Osteoblast (primary cell): ENCODE data around the gene ANTKMT. TPM values are rescaled to one million over a fixed set of nuclear protein-coding genes. Genes with fewer than 3 reads are reported as not detected.
A peak's percentile ranks its signal among the peaks of the same experiment; 100 is the strongest.

ENCODE experiments used
- DNase-seq: peaks from one replicate; pipeline ENCODE4 v3.0.0; 2011; ENCODE audit warnings: low spot score, mixed read lengths; ENCODE audit not compliant: insufficient read length; ENCODE audit errors: missing footprints
- H2AFZ ChIP-seq: 2 replicates; pipeline ENCODE4 v1.6.0; 2011; ENCODE audit warnings: mild to moderate bottlenecking, low read length
- H3K27ac ChIP-seq: 2 replicates; pipeline ENCODE4 v1.5.1; 2011; ENCODE audit warnings: mild to moderate bottlenecking, low read depth, low read length, moderate library complexity
- H3K27me3 ChIP-seq: 2 replicates; pipeline ENCODE4 v1.6.0; 2012; ENCODE audit warnings: mild to moderate bottlenecking, control low read depth, inconsistent platforms, low read length, moderate library complexity; ENCODE audit not compliant: insufficient read depth
- H3K36me3 ChIP-seq: 2 replicates; pipeline ENCODE4 v1.5.1; 2011; ENCODE audit warnings: mild to moderate bottlenecking, low read length, control low read depth, moderate library complexity; ENCODE audit not compliant: insufficient read depth
- H3K4me1 ChIP-seq: 2 replicates; pipeline ENCODE4 v1.5.1; 2011; ENCODE audit warnings: mild to moderate bottlenecking, low read length, control low read depth, moderate library complexity; ENCODE audit not compliant: insufficient read depth
- H3K4me2 ChIP-seq: 2 replicates; pipeline ENCODE4 v1.6.0; 2011; ENCODE audit warnings: mild to moderate bottlenecking, low read length; ENCODE audit not compliant: insufficient read depth
- H3K4me3 ChIP-seq: fragments of 200-600 bp; sonication (generic); 3 replicates; pipeline ENCODE4 v1.5.1; 2012; ENCODE audit warnings: mild to moderate bottlenecking, low read length, inconsistent platforms; ENCODE audit not compliant: insufficient read depth
- H3K79me2 ChIP-seq: 2 replicates; pipeline ENCODE4 v1.6.0; 2012; ENCODE audit warnings: mild to moderate bottlenecking, low read length, control low read depth, inconsistent platforms; ENCODE audit not compliant: insufficient read depth
- H3K9me3 ChIP-seq: 2 replicates; pipeline ENCODE4 v1.5.1; 2011; ENCODE audit warnings: low read depth, low read length, control low read depth
- H4K20me1 ChIP-seq: 2 replicates; pipeline ENCODE4 v1.6.0; 2012; ENCODE audit warnings: mild to moderate bottlenecking, low read length, control low read depth; ENCODE audit not compliant: insufficient read depth
- total RNA-seq: library from RNA; depleted of rRNA; stranded (reverse); fragments of >200 nt; gene quantifications from 2 replicates; pipeline ENCODE4 v1.2.3, GENCODE V29; 2012
- TF ChIP-seq, protein P1 (sequence below): IDR thresholded peaks from 2 replicates; pipeline ENCODE4 v1.5.1; 2011; ENCODE audit warnings: mild to moderate bottlenecking, low read depth, low read length, moderate library complexity; ENCODE audit errors: extremely low read depth

The ANTKMT gene, protein sequence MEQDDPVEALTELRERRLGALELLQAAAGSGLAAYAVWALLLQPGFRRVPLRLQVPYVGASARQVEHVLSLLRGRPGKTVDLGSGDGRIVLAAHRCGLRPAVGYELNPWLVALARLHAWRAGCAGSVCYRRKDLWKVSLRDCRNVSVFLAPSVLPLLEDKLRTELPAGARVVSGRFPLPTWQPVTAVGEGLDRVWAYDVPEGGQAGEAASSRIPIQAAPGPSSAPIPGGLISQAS
- 20.9 and 21.7 TPM in 2 replicates for total RNA-seq

DNA sequence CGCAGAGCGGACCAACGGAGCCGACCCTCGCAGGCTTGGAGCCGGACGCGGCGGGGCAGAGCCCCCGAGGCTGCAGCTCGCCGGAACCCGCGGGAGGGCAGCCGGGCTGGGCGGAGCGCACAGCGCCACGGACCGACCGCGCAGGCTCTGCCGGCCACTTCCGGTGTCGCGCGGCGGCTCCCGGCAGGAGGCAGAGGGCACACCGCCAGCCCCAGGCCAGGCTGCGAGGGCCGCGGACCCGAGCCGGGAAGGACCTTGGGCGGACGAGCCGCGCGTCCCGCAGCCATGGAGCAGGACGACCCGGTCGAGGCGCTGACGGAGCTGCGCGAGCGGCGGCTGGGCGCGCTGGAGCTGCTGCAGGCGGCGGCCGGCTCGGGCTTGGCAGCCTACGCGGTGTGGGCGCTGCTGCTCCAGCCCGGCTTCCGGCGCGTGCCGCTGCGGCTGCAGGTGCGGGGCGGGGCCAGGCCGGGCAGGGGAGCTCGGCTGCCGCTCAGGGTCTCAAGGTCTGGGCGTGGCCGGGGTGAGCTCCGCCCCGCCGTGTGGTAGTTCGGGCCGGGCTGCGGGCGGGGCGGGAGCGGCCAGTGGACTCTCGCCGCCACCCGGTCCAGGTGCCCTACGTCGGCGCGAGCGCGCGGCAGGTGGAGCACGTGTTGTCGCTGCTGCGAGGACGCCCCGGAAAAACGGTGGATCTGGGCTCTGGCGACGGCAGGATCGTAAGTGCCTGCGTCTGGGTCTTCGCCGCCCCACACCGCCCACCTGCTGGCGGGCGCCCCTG, at the start of gene ANTKMT:
TSS of gene ANTKMT (plus strand) at position 157 of the 775 bp plus-strand sequence. CDS start at position 286, 129 bp downstream.
- Histone ChIP-seq H3K9me3 (no peaks in the 10 kb centered on the region), H3K36me3 (no peaks in the 10 kb centered on the region), H3K4me2 (peak within 1 kb of the TSS; percentile 87), H3K27ac (peak within 1 kb of the TSS; percentile 37), H3K27me3 (no peaks in the 10 kb centered on the region), H3K4me1 (peaks cover 15% of the 10 kb centered on the region), H2AFZ (peak within 1 kb of the TSS; percentile 76), H3K79me2 (peaks cover 5% of the 10 kb centered on the region), H3K4me3 (peak within 1 kb of the TSS; percentile 84), H4K20me1 (peaks cover 12% of the 10 kb centered on the region)
- peak; percentile 100 for DNase-seq
- TF ChIP-seq, protein P1, sequence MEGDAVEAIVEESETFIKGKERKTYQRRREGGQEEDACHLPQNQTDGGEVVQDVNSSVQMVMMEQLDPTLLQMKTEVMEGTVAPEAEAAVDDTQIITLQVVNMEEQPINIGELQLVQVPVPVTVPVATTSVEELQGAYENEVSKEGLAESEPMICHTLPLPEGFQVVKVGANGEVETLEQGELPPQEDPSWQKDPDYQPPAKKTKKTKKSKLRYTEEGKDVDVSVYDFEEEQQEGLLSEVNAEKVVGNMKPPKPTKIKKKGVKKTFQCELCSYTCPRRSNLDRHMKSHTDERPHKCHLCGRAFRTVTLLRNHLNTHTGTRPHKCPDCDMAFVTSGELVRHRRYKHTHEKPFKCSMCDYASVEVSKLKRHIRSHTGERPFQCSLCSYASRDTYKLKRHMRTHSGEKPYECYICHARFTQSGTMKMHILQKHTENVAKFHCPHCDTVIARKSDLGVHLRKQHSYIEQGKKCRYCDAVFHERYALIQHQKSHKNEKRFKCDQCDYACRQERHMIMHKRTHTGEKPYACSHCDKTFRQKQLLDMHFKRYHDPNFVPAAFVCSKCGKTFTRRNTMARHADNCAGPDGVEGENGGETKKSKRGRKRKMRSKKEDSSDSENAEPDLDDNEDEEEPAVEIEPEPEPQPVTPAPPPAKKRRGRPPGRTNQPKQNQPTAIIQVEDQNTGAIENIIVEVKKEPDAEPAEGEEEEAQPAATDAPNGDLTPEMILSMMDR: no peak

DNA sequence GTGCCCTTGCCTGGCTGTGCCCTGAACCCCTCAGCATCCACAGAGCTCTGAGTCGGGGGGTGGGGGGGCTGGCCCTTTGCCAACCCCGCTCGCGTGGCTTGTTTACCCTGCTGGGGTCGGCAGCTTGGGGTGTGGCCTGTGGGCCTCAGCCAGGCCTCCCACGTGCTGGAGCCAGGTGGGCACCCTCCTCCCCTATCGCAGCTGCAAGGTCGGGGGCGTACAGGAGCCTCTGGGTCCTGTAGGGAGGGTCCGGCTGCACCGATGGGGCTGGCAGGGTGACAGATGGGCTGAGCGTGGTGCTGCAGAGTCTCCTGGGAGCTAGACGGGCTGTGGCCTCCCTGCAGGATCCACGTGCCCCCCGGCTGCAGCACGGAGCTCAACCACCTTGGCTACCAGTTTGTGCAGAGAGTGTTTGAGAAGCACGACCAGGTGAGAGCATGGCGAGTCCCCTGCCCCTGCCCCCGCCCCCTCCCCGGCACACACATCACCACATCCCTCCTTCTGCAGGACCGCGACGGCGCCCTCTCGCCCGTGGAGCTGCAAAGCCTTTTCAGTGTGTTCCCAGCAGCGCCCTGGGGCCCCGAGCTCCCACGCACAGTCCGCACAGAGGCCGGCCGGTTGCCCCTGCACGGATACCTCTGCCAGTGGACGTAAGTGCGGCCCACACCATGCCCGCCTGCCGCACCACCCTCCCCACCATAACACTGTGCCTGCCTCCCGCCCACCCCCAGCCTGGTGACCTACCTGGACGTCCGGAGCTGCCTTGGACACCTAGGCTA, 49.4 kb upstream of the ANTKMT start:
- Histone ChIP-seq H3K4me1 (peaks cover 10% of the 10 kb centered on the region), H3K9me3 (no peaks in the 10 kb centered on the region), H3K4me2 (no peak overlapping the region), H3K27ac (no peak overlapping the region), H2AFZ (no peak overlapping the region), H4K20me1 (peaks cover 44% of the 10 kb centered on the region), H3K36me3 (peaks cover 41% of the 10 kb centered on the region), H3K4me3 (no peak overlapping the region), H3K79me2 (peaks cover 35% of the 10 kb centered on the region), H3K27me3 (no peaks in the 10 kb centered on the region)
- no peak for DNase-seq
- TF ChIP-seq, protein P1: no peak

DNA sequence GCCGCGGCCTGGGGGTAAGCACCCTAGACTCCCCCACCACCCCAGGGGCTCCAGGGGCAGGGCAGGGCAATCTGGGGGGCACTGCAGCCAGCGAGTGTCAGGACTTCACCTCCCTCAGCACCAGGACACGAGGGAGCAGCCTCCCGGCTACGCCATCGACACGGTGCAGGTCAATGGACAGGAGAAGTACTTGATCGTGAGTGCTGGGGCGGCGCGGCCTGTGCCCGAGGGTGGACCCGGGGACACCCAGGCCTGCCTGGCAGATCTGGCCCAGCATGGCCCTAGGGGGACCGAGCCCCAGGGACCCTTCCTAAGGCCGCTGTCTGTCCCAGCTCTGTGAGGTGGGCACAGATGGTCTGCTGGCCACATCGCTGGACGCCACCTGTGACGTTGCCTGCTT, 48.6 kb upstream of the ANTKMT start:
- Histone ChIP-seq H3K4me3 (no peak overlapping the region), H3K4me2 (no peak overlapping the region), H2AFZ (no peak overlapping the region), H4K20me1 (peaks cover 44% of the 10 kb centered on the region), H3K36me3 (peaks cover 41% of the 10 kb centered on the region), H3K27ac (no peak overlapping the region), H3K27me3 (no peaks in the 10 kb centered on the region), H3K9me3 (no peaks in the 10 kb centered on the region), H3K79me2 (peaks cover 35% of the 10 kb centered on the region), H3K4me1 (peaks cover 10% of the 10 kb centered on the region)
- TF ChIP-seq, protein P1: no peak
- no peak for DNase-seq

GRCh38 chr16:672851-673250, 48.1 kb upstream of the ANTKMT start:
- no peak for DNase-seq
- H3K36me3 ChIP-seq: peaks cover 41% of the 10 kb centered on the region
- H3K4me1 ChIP-seq: peaks cover 8% of the 10 kb centered on the region
- no peak overlapping the region for H3K27ac ChIP-seq
- no peak overlapping the region for H3K4me2 ChIP-seq
- no peak overlapping the region for H3K4me3 ChIP-seq
- no peaks in the 10 kb centered on the region for H3K27me3 ChIP-seq
- no peaks in the 10 kb centered on the region for H3K9me3 ChIP-seq
- H3K79me2 ChIP-seq: peaks cover 32% of the 10 kb centered on the region
- TF ChIP-seq, protein P1: no peak
- H4K20me1 ChIP-seq: peaks cover 44% of the 10 kb centered on the region
- H2AFZ ChIP-seq: no peak overlapping the region
